Measurements from ENCODE around the gene LOXL1. TPM values are rescaled to one million over a fixed set of nuclear protein-coding genes. Genes with fewer than 3 reads are reported as not detected.

LOXL1 gene
- polyA plus RNA-seq, 1 of the 3 experiments (the other 2 are of a cell fraction), result 50.3 TPM

DNA sequence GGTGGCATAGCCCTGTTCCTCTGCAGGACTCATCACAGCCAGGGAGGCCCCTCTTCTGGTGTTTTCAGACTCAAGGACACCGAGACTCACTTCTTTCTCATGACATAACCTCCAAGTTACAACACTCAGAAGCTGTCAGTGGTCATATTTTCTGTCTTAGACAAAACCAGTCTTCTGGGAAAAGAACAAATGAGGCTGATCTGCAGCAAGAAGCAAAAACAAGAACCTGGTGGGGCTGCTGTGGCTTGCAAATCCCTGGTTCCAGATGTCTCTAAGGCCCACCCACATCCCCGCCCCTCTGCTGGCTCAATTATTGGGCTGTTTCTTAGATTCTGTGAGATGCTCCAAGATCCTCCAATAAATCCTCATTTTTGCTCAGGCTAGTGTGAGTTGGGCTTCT lies 16.6 kb upstream of the LOXL1 start:
- POLR2A ChIA-PET, result no interaction called here

DNA sequence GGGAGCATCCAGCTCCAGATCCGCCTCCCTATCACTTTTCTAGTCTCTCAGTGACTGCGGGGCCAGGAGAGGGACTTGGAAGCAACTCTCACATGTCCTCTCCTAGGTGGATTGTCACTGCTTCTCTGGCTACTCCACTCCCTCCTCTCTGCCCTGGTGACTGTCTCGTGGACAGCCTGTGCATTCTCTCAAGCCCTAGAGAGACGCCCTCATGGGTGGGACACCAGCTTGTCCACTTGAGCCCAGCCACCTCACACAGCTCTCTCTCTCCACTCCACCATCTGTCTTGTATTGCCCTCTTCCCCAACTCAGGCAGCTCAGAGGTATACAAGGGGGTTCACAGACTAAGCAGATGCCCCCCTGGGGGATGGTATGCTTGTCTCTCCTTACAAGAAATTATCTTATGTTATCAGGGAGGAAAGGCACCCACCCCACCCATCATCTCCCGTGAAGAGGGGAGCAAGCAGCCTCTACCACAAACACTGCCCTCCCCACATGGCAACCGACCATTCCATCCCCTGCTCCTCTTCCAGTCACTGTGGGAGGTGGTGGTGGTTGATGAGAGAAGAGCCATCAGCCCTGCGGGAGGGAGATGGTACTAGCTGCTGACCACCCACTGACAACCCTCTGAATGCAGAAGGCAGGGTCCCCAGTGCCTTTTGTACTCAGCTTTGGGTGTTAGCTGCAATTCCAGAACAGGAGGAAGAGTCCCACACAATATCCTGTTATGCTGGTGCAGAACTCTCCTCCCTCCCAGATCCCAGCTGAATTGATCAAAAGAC lies 15.5 kb upstream of the LOXL1 start:
- Histone ChIP-seq H2AFZ (ENCODE audit: low read depth) (no peak overlapping the region), H3K36me3 (replicated peaks in 1 of 2; ENCODE audit: control insufficient read depth in 1 of 2, insufficient read depth in 2 of 2, low read length in 1 of 2) (peaks cover 0 to 4% of the 10 kb centered on the region in 2 experiments), H3F3A (replicated peaks; ENCODE audit: insufficient read depth) (peaks cover 5% of the 10 kb centered on the region), H4K20me1 (ENCODE audit: insufficient read depth) (no peaks in the 10 kb centered on the region), H3K27me3 (ENCODE audit: insufficient read depth) (no peaks in the 10 kb centered on the region), H3K4me1 (ENCODE audit: control insufficient read depth in 1 of 2, insufficient read depth in 2 of 2, low read depth in 1 of 2, low read length in 1 of 2) (peaks cover 2 to 9% of the 10 kb centered on the region in 2 experiments; a peak in 2 of 4 replicates), H3K27ac (ENCODE audit: low read depth in 2 of 2, low read length in 1 of 2) (no peak overlapping the region), H3K9me2 (no peaks in the 10 kb centered on the region), H3K9ac (no peak overlapping the region), H3K4me3 (ENCODE audit: low read depth in 2 of 2, low read length in 1 of 2) (no peak overlapping the region), H3K9me3 (no peaks in the 10 kb centered on the region), H3K79me2 (ENCODE audit: insufficient read depth) (no peaks in the 10 kb centered on the region; the same call in 1 of the 2 replicates), H3K4me2 (no peak overlapping the region)
- 81% methylated on average over 7 of the region's 7 CpGs for WGBS (ENCODE audit: low lambda C conversion rate)
- ChIA-PET CTCF (interaction anchor here (0.9 to 13.4 kb wide), 13 partner anchors 10 to 234 kb away, joined by 3 to 148 read pairs (median 4); partner anchors contain the start of genes LOXL1 and TBC1D21), POLR2A (no interaction called here)
- no peak for DNase-seq
- no peak for TF ChIP-seq FOXJ3 (CRISPR knock-in tag; IDR thresholded peaks at IDR 0.05)
- no peak for TF ChIP-seq FOSL2 (IDR thresholded peaks at IDR 0.05; ENCODE audit: borderline replicate concordance, low read depth)

More for the DNA sequence above, 16.6 kb upstream of the LOXL1 start:
- H3K27me3 ChIP-seq (ENCODE audit: insufficient read depth), result no peaks in the 10 kb centered on the region
- peaks cover 0 to 2% of the 10 kb centered on the region in 2 experiments; a peak in 1 of 4 replicates for H3K4me1 ChIP-seq (ENCODE audit: control insufficient read depth in 1 of 2, insufficient read depth in 2 of 2, low read depth in 1 of 2, low read length in 1 of 2)
- no peak for TF ChIP-seq RCOR1 (IDR thresholded peaks at IDR 0.05; ENCODE audit: low read length)
- no peak for TF ChIP-seq FOSL2 (IDR thresholded peaks at IDR 0.05; ENCODE audit: borderline replicate concordance, low read depth)
- TF ChIP-seq, protein P1, sequence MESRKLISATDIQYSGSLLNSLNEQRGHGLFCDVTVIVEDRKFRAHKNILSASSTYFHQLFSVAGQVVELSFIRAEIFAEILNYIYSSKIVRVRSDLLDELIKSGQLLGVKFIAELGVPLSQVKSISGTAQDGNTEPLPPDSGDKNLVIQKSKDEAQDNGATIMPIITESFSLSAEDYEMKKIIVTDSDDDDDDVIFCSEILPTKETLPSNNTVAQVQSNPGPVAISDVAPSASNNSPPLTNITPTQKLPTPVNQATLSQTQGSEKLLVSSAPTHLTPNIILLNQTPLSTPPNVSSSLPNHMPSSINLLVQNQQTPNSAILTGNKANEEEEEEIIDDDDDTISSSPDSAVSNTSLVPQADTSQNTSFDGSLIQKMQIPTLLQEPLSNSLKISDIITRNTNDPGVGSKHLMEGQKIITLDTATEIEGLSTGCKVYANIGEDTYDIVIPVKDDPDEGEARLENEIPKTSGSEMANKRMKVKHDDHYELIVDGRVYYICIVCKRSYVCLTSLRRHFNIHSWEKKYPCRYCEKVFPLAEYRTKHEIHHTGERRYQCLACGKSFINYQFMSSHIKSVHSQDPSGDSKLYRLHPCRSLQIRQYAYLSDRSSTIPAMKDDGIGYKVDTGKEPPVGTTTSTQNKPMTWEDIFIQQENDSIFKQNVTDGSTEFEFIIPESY (IDR thresholded peaks at IDR 0.05; ENCODE audit: borderline replicate concordance, low read depth), result no peak
- no peak for TF ChIP-seq NFIC (IDR thresholded peaks at IDR 0.05; ENCODE audit: borderline replicate concordance)
- no peak for TF ChIP-seq TAF1 (IDR thresholded peaks at IDR 0.05; ENCODE audit: borderline replicate concordance, low read depth, low read length)
- TF ChIP-seq RXRA (IDR thresholded peaks at IDR 0.05; ENCODE audit: borderline replicate concordance, low read depth), result no peak
- TF ChIP-seq RAD21 (IDR thresholded peaks at IDR 0.05; ENCODE audit: low read length), result no peak
- TF ChIP-seq MXI1 (IDR thresholded peaks at IDR 0.05; ENCODE audit: low read depth, low read length), result no peak
- no peak for TF ChIP-seq TEAD4 (IDR thresholded peaks at IDR 0.05; ENCODE audit: borderline replicate concordance, insufficient read depth)
- no peak for TF ChIP-seq ELF1 (IDR thresholded peaks at IDR 0.05)
- TF ChIP-seq FOXJ3 (CRISPR knock-in tag; IDR thresholded peaks at IDR 0.05), result no peak
- TF ChIP-seq NRF1 (IDR thresholded peaks at IDR 0.05; ENCODE audit: low read depth, low read length), result no peak
- no peak for TF ChIP-seq GABPA (IDR thresholded peaks at IDR 0.05; ENCODE audit: low read depth)
- no peak for TF ChIP-seq MEF2A (IDR thresholded peaks at IDR 0.05; ENCODE audit: borderline replicate concordance, low read depth)
- no peak for TF ChIP-seq CHD2 (IDR thresholded peaks at IDR 0.05; ENCODE audit: low read length, partially characterized antibody)
- CTCF ChIA-PET, result interaction anchor here (0.9 to 13.4 kb wide), 20 partner anchors 11 to 273 kb away, joined by 3 to 148 read pairs (median 6); partner anchors contain the start of genes LOXL1 and TBC1D21
- H3K79me2 ChIP-seq (ENCODE audit: insufficient read depth), result no peaks in the 10 kb centered on the region; the same call in 1 of the 2 replicates
- no peaks in the 10 kb centered on the region for H3F3A ChIP-seq (replicated peaks; ENCODE audit: insufficient read depth)
- no peak for DNase-seq
- no peak overlapping the region for H2AFZ ChIP-seq (ENCODE audit: low read depth)
- H3K9me2 ChIP-seq, result no peaks in the 10 kb centered on the region
- H3K27ac ChIP-seq (ENCODE audit: low read depth in 2 of 2, low read length in 1 of 2), result no peak overlapping the region
- H4K20me1 ChIP-seq (ENCODE audit: insufficient read depth), result no peaks in the 10 kb centered on the region
- H3K4me2 ChIP-seq, result no peak overlapping the region
- no peak overlapping the region for H3K4me3 ChIP-seq (ENCODE audit: low read depth in 2 of 2, low read length in 1 of 2)
- no peaks in the 10 kb centered on the region for H3K36me3 ChIP-seq (replicated peaks in 1 of 2; ENCODE audit: control insufficient read depth in 1 of 2, insufficient read depth in 2 of 2, low read length in 1 of 2)
- H3K9ac ChIP-seq, result no peak overlapping the region
- 89% methylated on average over 2 of the region's 2 CpGs for WGBS (ENCODE audit: low lambda C conversion rate)
- H3K9me3 ChIP-seq, result no peaks in the 10 kb centered on the region
